ENCODE data around the gene MAP1LC3B2.

DNA sequence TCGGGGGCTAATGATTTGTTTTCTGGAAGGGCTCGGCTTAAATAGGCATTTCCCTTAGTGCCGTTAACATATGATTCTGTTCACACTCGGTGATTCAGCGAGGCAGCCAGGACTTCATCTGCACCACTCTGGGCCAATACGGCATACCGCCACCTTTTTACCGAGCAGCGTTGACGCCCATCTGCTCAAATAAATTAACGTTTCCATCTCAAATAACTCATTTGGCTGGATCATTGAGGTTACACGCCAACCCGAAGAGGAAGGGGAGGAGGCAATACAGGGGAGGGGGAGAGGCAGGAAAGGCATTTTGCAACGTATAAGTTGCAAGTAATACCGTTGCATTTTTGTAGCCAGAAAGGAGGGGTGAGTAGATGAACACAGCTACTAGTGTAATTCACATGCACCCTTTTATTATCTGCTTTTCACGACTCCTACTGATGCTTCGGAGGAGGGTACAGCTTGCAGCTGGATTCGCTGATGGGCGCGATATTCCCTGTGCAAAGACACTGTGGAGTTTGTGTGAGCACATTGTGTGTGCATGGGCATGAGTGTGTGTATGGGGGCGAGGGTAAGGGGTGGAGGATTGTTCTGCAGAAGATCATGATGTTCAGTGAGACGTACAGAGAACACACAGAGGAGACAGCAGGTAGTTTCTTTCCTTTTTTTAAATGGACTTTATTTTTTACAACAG is 45.9 kb downstream of the MAP1LC3B2 start:
- TF ChIP-seq, protein P1, sequence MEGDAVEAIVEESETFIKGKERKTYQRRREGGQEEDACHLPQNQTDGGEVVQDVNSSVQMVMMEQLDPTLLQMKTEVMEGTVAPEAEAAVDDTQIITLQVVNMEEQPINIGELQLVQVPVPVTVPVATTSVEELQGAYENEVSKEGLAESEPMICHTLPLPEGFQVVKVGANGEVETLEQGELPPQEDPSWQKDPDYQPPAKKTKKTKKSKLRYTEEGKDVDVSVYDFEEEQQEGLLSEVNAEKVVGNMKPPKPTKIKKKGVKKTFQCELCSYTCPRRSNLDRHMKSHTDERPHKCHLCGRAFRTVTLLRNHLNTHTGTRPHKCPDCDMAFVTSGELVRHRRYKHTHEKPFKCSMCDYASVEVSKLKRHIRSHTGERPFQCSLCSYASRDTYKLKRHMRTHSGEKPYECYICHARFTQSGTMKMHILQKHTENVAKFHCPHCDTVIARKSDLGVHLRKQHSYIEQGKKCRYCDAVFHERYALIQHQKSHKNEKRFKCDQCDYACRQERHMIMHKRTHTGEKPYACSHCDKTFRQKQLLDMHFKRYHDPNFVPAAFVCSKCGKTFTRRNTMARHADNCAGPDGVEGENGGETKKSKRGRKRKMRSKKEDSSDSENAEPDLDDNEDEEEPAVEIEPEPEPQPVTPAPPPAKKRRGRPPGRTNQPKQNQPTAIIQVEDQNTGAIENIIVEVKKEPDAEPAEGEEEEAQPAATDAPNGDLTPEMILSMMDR (conservative IDR thresholded peaks at IDR 0.05 in 1 of 2, IDR thresholded peaks at IDR 0.05 in 1 of 2; ENCODE audit: extremely low read depth in 1 of 2, insufficient read depth in 1 of 2, low read depth in 1 of 2, low read length in 2 of 2), result no peak
- no peak for TF ChIP-seq EZH2 (IDR thresholded peaks at IDR 0.05; ENCODE audit: borderline replicate concordance, low read length)
